Heart left ventricle (tissue), 16 donors: Measurements from ENCODE around the gene IKBIP. TPM values are rescaled to one million over a fixed set of nuclear protein-coding genes. Genes with fewer than 3 reads are reported as not detected.

Source experiments
- ATAC-seq, 4 donors: fragments of 200-7000 bp; cut with Tn5 transposase; one replicate each; pipeline ENCODE4 v1.9.1; 2020 to 2022; ENCODE audit warnings: moderate library complexity in 4 of 4, mild to moderate bottlenecking in 3 of 4, moderate number of reproducible peaks in 1 of 4
- DNase-seq, 5 donors: peaks; one replicate each; pipeline ENCODE4 v3.0.0-alpha.2; 2020
- H3K27ac ChIP-seq, 12 donors: fragments of 200-600 bp; sonication (generic) in 4 of 12; one replicate each; pipeline versions ENCODE4 v1.5.0 to v1.8.0; 2016 to 2022; ENCODE audit warnings: mild to moderate bottlenecking in 2 of 12
- H3K27me3 ChIP-seq, 9 donors: fragments of 200-600 bp; sonication (generic) in 2 of 9; one replicate each; pipeline versions ENCODE4 v1.5.1 to v1.8.0; 2016 to 2022; ENCODE audit warnings: mild to moderate bottlenecking in 3 of 9
- H3K36me3 ChIP-seq, 9 donors: fragments of 200-600 bp; sonication (generic) in 2 of 9; one replicate each; pipeline versions ENCODE4 v1.5.0 to v1.8.0; 2018 to 2022; ENCODE audit warnings: mild to moderate bottlenecking in 2 of 9
- H3K4me1 ChIP-seq, 12 donors: fragments of 200-600 bp; sonication (generic) in 4 of 12; one replicate each; pipeline versions ENCODE4 v1.5.0 to v1.8.0; 2016 to 2022; ENCODE audit warnings: mild to moderate bottlenecking in 3 of 12
- H3K4me3 ChIP-seq, 12 donors: fragments of 200-600 bp; sonication (generic) in 4 of 12; one replicate each; pipeline versions ENCODE4 v1.5.0 to v1.8.0; 2017 to 2022; ENCODE audit warnings: mild to moderate bottlenecking in 9 of 12, moderate library complexity in 4 of 12
- H3K9me3 ChIP-seq, 12 donors: fragments of 200-600 bp; sonication (generic) in 4 of 12; one replicate each; pipeline versions ENCODE4 v1.5.0 to v1.8.0; 2016 to 2022; ENCODE audit warnings: mild to moderate bottlenecking in 1 of 12
- CTCF ChIP-seq, 12 donors: fragments of 200-600 bp; sonication (generic) in 4 of 12; IDR thresholded peaks; one replicate each; pipeline versions ENCODE4 v1.5.0 to v1.8.0; 2018 to 2022; ENCODE audit warnings: antibody characterized with exemption in 12 of 12, mild to moderate bottlenecking in 5 of 12
- POLR2A ChIP-seq, 2 donors: fragments of 450-650 bp; IDR thresholded peaks; one replicate each; pipeline ENCODE4 v1.6.1; 2017; ENCODE audit warnings: antibody characterized with exemption in 2 of 2, mild to moderate bottlenecking in 2 of 2, moderate library complexity in 2 of 2
- WGBS, 4 donors: extraction: QIAGEN DNeasy Blood & Tissue Kit in 2 of 4; methylation state at CpG; one replicate each; pipeline versions ENCODE4 v1.1.5 to v1.1.7; 2013 to 2018; 5-methylcytosine and 5-hydroxymethylcytosine counted together
- intact Hi-C, 10 donors: fragments of 100-400 bp; cut with DNase I; formaldehyde crosslinking; loops; one replicate each; pipeline versions ENCODE4 v1.11.1 to v1.14.2; 2022
- polyA plus RNA-seq, 2 donors: library from polyadenylated mRNA; stranded (reverse); fragments of 200-250 nt; gene quantifications; one replicate each; pipeline ENCODE4 v1.2.3, GENCODE V29; 2013
- total RNA-seq, 9 donors: library from RNA; depleted of rRNA in 2 of 9; stranded (reverse); fragments of >200 nt in 2 of 9; fragmentation: NEBNext Ultra II Directional in 3 of 9; extraction: Animal tissue kit (Norgen Biotek cat#: 25700) in 3 of 9; gene quantifications; one replicate each; pipeline versions ENCODE4 v1.1.0 to v1.2.4, GENCODE V29; 2016 to 2023
- donor health status: ischemic (EF 13 %, LVEDD 7.1; RV severe dilation, severe dysfunction).
- donor health status: healthy with polysubstance abuse.
- donor health status: DM: no; HTN: yes; CAD: no.
- donor health status: DM: no; HTN: no; CAD: no.
- donor health status: ischemic (EF 25% LVEDD 6.9; RV normal size, moderate dysfunction).
- donor health status: ischemic (EF 25% LVEDD 5.7; RV mildly dilated, moderate dysfunction).
- donor health status: healthy.
- donor health status: DM: yes; HTN: yes; CAD: no.
- donor health status: ischemic (EF 35%, LVEDD 5.7; RV mildly dilated, moderate dysfunction).
- donor health status: nonischemic (EF 11% LVEDD 7.7; RV severe dilation, severe dysfunction).
- donor health status: DM: yes; HTN: yes; CAD: no.
- donor health status: PGD.
- donor health status: ischemic (EF 29% LVEDD 5.4; RV normal size, mild dysfunction).
- donor health status: nonischemic (EF 23%, LVEDD 6.1; RV moderate dilation, normal function).

IKBIP gene
- total and polyA plus RNA-seq, 11 donors: 3.6 to 16.5 (median 5.2) TPM

- ATAC-seq (peak in 3 of 4 donors; percentile 61 to 65 (median 62)), DNase-seq (no peak)
- Histone ChIP-seq H3K4me3 (no peak overlapping the region), H3K27me3 (no peaks in the 10 kb centered on the region), H3K9me3 (no peaks in the 10 kb centered on the region), H3K36me3 (no peaks in the 10 kb centered on the region), H3K27ac (peak overlapping the region in 3 of 12 donors; percentile 5 to 61 (median 32)), H3K4me1 (peaks cover 0 to 17% (median 0%) of the 10 kb centered on the region in 12 donors)
- intact Hi-C loops: no loop called here
- TF ChIP-seq CTCF (IDR thresholded peaks at IDR 0.05): no peak
- no peak for TF ChIP-seq POLR2A (IDR thresholded peaks at IDR 0.05)
- 57 to 66% (median 60%) methylated on average over 4 of the region's 4 CpGs for WGBS, 4 donors
Measured at GRCh38 chr12:98618952-98619351, 25.6 kb downstream of the IKBIP start.

- Histone ChIP-seq H3K4me3 (no peak overlapping the region), H3K27me3 (no peaks in the 10 kb centered on the region), H3K36me3 (no peaks in the 10 kb centered on the region), H3K9me3 (no peaks in the 10 kb centered on the region), H3K4me1 (peaks cover 0 to 11% (median 0%) of the 10 kb centered on the region in 12 donors), H3K27ac (peak overlapping the region in 1 of 12 donors; percentile 38)
- peak in 1 of 4 donors; percentile 20 for ATAC-seq
- 74 to 84% (median 80%) methylated on average over 5 of the region's 5 CpGs for WGBS, 4 donors
- TF ChIP-seq CTCF (IDR thresholded peaks at IDR 0.05) (no peak), POLR2A (IDR thresholded peaks at IDR 0.05) (no peak)
- intact Hi-C loops: no loop called here
- no peak for DNase-seq
Measured at GRCh38 chr12:98612696-98613334, 31.8 kb downstream of the IKBIP start.

GRCh38 chr12:98610596-98610995, 34.0 kb downstream of the IKBIP start:
- intact Hi-C loops: no loop called here
- no peaks in the 10 kb centered on the region for H3K27me3 ChIP-seq
- ATAC-seq (no peak), DNase-seq (no peak)
- no peaks in the 10 kb centered on the region for H3K36me3 ChIP-seq
- H3K9me3 ChIP-seq: no peaks in the 10 kb centered on the region
- H3K4me1 ChIP-seq: peaks cover 0 to 11% (median 0%) of the 10 kb centered on the region in 12 donors
- no peak overlapping the region for H3K4me3 ChIP-seq
- no peak overlapping the region for H3K27ac ChIP-seq
- TF ChIP-seq CTCF (IDR thresholded peaks at IDR 0.05) (no peak), POLR2A (IDR thresholded peaks at IDR 0.05) (no peak)
- WGBS, 4 donors: 96 to 98% (median 96%) methylated on average over 2 of the region's 2 CpGs

- no peak for TF ChIP-seq POLR2A (IDR thresholded peaks at IDR 0.05)
- 70 to 77% (median 74%) methylated on average over 2 of the region's 2 CpGs for WGBS, 4 donors
- DNase-seq: no peak
- intact Hi-C loops: no loop called here
- Histone ChIP-seq H3K36me3 (peaks cover 0 to 37% (median 34%) of the 10 kb centered on the region in 9 donors), H3K27me3 (no peaks in the 10 kb centered on the region), H3K4me3 (no peak overlapping the region), H3K27ac (peak overlapping the region in 1 of 12 donors; percentile 58), H3K9me3 (no peaks in the 10 kb centered on the region), H3K4me1 (no peaks in the 10 kb centered on the region)
- ATAC-seq: no peak
Measured at GRCh38 chr12:98606359-98606988, 38.1 kb downstream of the IKBIP start.
